Naive thymus-derived CD4-positive, alpha-beta T cell (primary cell): ENCODE data around the gene HIPK4. TPM values are rescaled to one million over a fixed set of nuclear protein-coding genes. Genes with fewer than 3 reads are reported as not detected.

ENCODE experiments used
- ATAC-seq: fragments of 150-1000 bp; cut with Tn5 transposase; 2 replicates; pipeline ENCODE4 v1.10.0; 2021; ENCODE audit warnings: mild to moderate bottlenecking, moderate library complexity
- CTCF ChIA-PET: fragments of 350-600 bp; sonication (Branson Sonifier 250); formaldehyde crosslinking; loops from one replicate; lab custom pipeline; 2021; ENCODE audit warnings: antibody characterized with exemption; lab: Charles Lee
- POLR2A ChIA-PET: fragments of 350-600 bp; sonication (Branson Sonifier 250); formaldehyde crosslinking; loops from one replicate; lab custom pipeline; 2021; ENCODE audit warnings: antibody characterized with exemption, inconsistent platforms; lab: Charles Lee
- DNase-seq, 9 donors: peaks; one replicate each; pipeline versions ENCODE4 v3.0.0 to v3.0.0-alpha.2; 2020 to 2022; ENCODE audit warnings: mixed read lengths in 1 of 9
- H3K27ac ChIP-seq: one replicate; pipeline ENCODE4 v1.7.0; 2013; ENCODE audit warnings: mild to moderate bottlenecking, low read depth, low read length, moderate library complexity
- H3K27me3 ChIP-seq, 2 donors: one replicate each; pipeline ENCODE4 v1.7.0; 2013; ENCODE audit warnings: low read length in 2 of 2, mild to moderate bottlenecking in 2 of 2, moderate library complexity in 2 of 2; ENCODE audit not compliant: control insufficient read depth in 2 of 2, insufficient read depth in 2 of 2
- H3K36me3 ChIP-seq, 3 experiments: 1 replicate in 2 of 3; 2 replicates in 1 of 3; pipeline ENCODE4 v1.7.0; 2013; ENCODE audit warnings: low read length in 3 of 3, mild to moderate bottlenecking in 3 of 3, moderate library complexity in 1 of 3; ENCODE audit not compliant: insufficient read depth in 3 of 3, control insufficient read depth in 2 of 3
- H3K4me1 ChIP-seq, 2 donors: one replicate each; pipeline ENCODE4 v1.7.0; 2013; ENCODE audit warnings: low read length in 2 of 2, mild to moderate bottlenecking in 2 of 2, moderate library complexity in 1 of 2; ENCODE audit not compliant: control insufficient read depth in 2 of 2, insufficient read depth in 2 of 2
- H3K4me3 ChIP-seq: 2 replicates; pipeline ENCODE4 v1.7.0; 2013; ENCODE audit warnings: mild to moderate bottlenecking, low read length
- H3K9me3 ChIP-seq, 3 experiments: 1 replicate in 2 of 3; 2 replicates in 1 of 3; pipeline ENCODE4 v1.7.0; 2013; ENCODE audit warnings: low read length in 3 of 3; ENCODE audit not compliant: control insufficient read depth in 2 of 3
- H3K27ac Mint-ChIP-seq, 9 donors: one replicate each; pipeline ENCODE4 v1.8.0; 2020 to 2022; ENCODE audit warnings: mixed read lengths in 9 of 9, mild to moderate bottlenecking in 8 of 9, moderate library complexity in 5 of 9, inconsistent platforms in 2 of 9
- H3K27me3 Mint-ChIP-seq, 5 donors: one replicate each; pipeline ENCODE4 v1.8.0; 2021 to 2022; ENCODE audit warnings: mixed read lengths in 5 of 5, mild to moderate bottlenecking in 1 of 5
- H3K36me3 Mint-ChIP-seq, 5 donors: one replicate each; pipeline ENCODE4 v1.8.0; 2020 to 2022; ENCODE audit warnings: mixed read lengths in 5 of 5, mild to moderate bottlenecking in 3 of 5, inconsistent platforms in 1 of 5
- H3K4me1 Mint-ChIP-seq, 7 donors: one replicate each; pipeline ENCODE4 v1.8.0; 2020 to 2022; ENCODE audit warnings: mixed read lengths in 7 of 7, mild to moderate bottlenecking in 3 of 7, inconsistent platforms in 1 of 7
- H3K4me3 Mint-ChIP-seq, 10 donors: one replicate each; pipeline ENCODE4 v1.8.0; 2020 to 2022; ENCODE audit warnings: mild to moderate bottlenecking in 10 of 10, mixed read lengths in 10 of 10, moderate library complexity in 6 of 10, inconsistent platforms in 2 of 10
- H3K9me3 Mint-ChIP-seq, 11 donors: one replicate each; pipeline ENCODE4 v1.8.0; 2020 to 2022; ENCODE audit warnings: mixed read lengths in 11 of 11, mild to moderate bottlenecking in 4 of 11, inconsistent platforms in 1 of 11, moderate library complexity in 1 of 11
- intact Hi-C, 2 donors: fragments of 100-400 bp; cut with micrococcal nuclease; formaldehyde crosslinking; loops; one replicate each; pipeline ENCODE4 v1.15.1; 2023
- polyA plus RNA-seq, 2 donors: library from polyadenylated mRNA; unstranded; fragments of 300-500 nt; fragmentation: Illumina TruSeq; gene quantifications; one replicate each; pipeline ENCODE4 v1.2.3, GENCODE V29; 2021
- total RNA-seq, 6 experiments: library from RNA in 5 of 6; stranded (reverse) in 5 of 6; gene quantifications; 1 replicate in 5 of 6; 2 replicates in 1 of 6; pipeline ENCODE4 v1.2.3 and lab custom pipeline; 2021 to 2026

Gene HIPK4
- total and polyA plus RNA-seq, 7 experiments from 2014 or later, result 0.12 to 0.24 TPM; not detected in 5

DNA sequence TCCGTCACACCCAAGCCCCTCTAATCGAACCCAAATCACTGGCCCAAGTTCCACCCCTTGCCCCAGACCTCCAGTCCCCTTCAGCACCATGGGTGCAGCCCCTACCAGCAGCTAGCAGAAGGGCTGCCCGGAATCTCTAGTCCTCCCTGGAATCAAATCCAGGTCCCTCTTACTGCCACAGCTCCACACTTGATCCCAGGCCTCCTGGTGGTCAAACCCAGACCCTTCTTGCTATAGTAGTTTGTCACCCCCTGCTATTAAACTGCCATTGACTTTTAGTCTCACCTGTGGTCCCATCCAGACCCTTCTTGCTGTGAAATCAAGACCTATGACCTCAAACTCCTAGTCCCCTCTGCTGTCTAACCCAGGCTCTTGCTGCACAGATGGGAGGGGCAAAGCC lies 8.7 kb downstream of the HIPK4 start:
- Mint-ChIP-seq H3K27ac (peak overlapping the region in 3 of 9 donors; percentile 7 to 74 (median 45)), H3K36me3 (peaks cover 0 to 4% (median 0%) of the 10 kb centered on the region in 5 donors), H3K9me3 (peaks cover 0 to 1% (median 0%) of the 10 kb centered on the region in 11 donors), H3K4me3 (no peak overlapping the region), H3K4me1 (no peaks in the 10 kb centered on the region), H3K27me3 (no peaks in the 10 kb centered on the region)
- ChIA-PET POLR2A (no interaction called here), CTCF (no interaction called here)
- Histone ChIP-seq H3K27me3 (no peaks in the 10 kb centered on the region), H3K36me3 (peaks cover 0 to 29% (median 6%) of the 10 kb centered on the region in 3 experiments), H3K4me1 (no peaks in the 10 kb centered on the region), H3K4me3 (no peak overlapping the region), H3K27ac (no peak overlapping the region), H3K9me3 (no peaks in the 10 kb centered on the region)
- intact Hi-C loops, result no loop called here
- ATAC-seq, result no peak
- no peak for DNase-seq

- POLR2A ChIA-PET, result interaction anchor here (0.7 kb wide), 1 partner anchor 40 kb away, joined by 4 read pairs; no protein-coding TSS in a partner anchor
- peaks cover 0 to 32% (median 6%) of the 10 kb centered on the region in 3 experiments for H3K36me3 ChIP-seq
- Mint-ChIP-seq H3K4me1 (no peaks in the 10 kb centered on the region), H3K9me3 (peaks cover 0 to 1% (median 0%) of the 10 kb centered on the region in 11 donors), H3K4me3 (no peak overlapping the region), H3K36me3 (peaks cover 0 to 4% (median 0%) of the 10 kb centered on the region in 5 donors), H3K27me3 (no peaks in the 10 kb centered on the region), H3K27ac (no peak overlapping the region)
- DNase-seq, result no peak
- no peak overlapping the region for H3K27ac ChIP-seq
- ATAC-seq, result no peak
- no peak overlapping the region for H3K4me3 ChIP-seq
- intact Hi-C loops, result no loop called here
- no peaks in the 10 kb centered on the region for H3K4me1 ChIP-seq
- H3K9me3 ChIP-seq, result no peaks in the 10 kb centered on the region
- no peaks in the 10 kb centered on the region for H3K27me3 ChIP-seq
- CTCF ChIA-PET, result no interaction called here
Measured at GRCh38 chr19:40380199-40381037, 9.6 kb downstream of the HIPK4 start.

DNA sequence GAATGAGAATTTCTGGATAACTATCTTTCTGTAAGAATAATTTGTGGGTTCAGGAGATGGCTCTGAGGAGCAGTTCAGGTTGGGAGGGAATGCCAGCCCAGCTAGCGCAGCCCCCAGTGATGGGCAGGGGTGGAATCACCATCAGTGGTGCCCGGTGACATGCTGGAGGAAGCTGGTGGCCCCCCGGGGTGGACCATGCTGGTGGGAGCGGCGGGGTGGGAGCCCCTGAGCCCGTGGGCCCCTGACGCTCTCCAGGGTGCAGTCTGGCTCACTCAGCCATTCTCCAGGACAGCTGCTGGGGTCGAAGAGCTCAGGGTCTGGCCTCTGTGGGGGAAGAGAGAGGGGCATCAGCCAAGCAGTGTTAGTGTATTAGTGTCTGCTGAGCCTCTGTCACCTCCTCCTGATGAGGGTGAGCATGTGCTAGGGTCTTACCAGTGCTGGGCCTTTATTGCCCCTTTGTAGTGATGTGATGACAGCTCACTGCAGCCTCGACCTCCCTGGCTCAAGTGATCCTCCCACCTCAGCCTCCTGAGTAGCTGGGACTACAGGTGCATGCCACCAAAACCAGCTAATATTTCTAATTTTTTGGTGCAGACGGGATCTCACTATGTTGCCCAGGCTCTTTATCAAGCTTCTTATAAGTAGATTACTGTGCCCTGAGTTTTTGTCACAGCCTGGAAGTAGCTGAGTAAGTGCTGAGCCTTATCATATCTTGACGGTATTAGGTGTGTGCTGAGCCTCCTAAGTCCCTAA lies 10.4 kb downstream of the HIPK4 start:
- no peaks in the 10 kb centered on the region for H3K9me3 ChIP-seq
- no peak overlapping the region for H3K4me3 ChIP-seq
- Mint-ChIP-seq H3K27ac (peak overlapping the region in 2 of 9 donors; percentile 22), H3K4me3 (no peak overlapping the region), H3K36me3 (peaks cover 0 to 6% (median 1%) of the 10 kb centered on the region in 5 donors), H3K9me3 (no peaks in the 10 kb centered on the region), H3K4me1 (peaks cover 0 to 5% (median 3%) of the 10 kb centered on the region in 7 donors), H3K27me3 (no peaks in the 10 kb centered on the region)
- H3K4me1 ChIP-seq, result no peaks in the 10 kb centered on the region
- intact Hi-C loops, result no loop called here
- H3K36me3 ChIP-seq, result peaks cover 0 to 32% (median 6%) of the 10 kb centered on the region in 3 experiments
- no peak overlapping the region for H3K27ac ChIP-seq
- ChIA-PET POLR2A (interaction anchor here (0.7 kb wide), 1 partner anchor 41 kb away, joined by 4 read pairs; no protein-coding TSS in a partner anchor), CTCF (no interaction called here)
- no peak for ATAC-seq
- H3K27me3 ChIP-seq, result no peaks in the 10 kb centered on the region
- no peak for DNase-seq

DNA sequence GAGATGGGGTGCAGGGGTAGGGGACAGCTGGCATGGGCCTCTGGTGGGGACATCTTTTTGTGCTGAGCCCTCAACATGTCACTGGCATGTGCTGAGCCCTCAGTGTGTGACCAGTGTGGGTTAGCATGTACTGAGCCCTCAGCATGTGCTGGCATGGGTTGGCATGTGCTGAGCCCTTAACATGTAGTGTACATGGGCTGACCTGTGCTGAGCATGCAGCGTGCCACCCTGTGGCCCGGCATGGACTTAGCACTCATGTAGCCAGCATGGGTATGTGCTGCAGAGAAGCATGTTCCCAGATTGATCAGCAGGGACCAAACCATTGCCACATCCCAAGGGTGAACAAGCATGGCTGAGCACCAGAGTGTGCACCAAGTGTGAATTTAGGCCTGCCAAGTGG lies 11.5 kb downstream of the HIPK4 start:
- POLR2A ChIA-PET, result no interaction called here
- Histone ChIP-seq H3K27me3 (no peaks in the 10 kb centered on the region), H3K4me1 (no peaks in the 10 kb centered on the region), H3K27ac (no peak overlapping the region), H3K9me3 (no peaks in the 10 kb centered on the region), H3K4me3 (no peak overlapping the region), H3K36me3 (peaks cover 0 to 41% (median 6%) of the 10 kb centered on the region in 3 experiments)
- H3K4me1 Mint-ChIP-seq, result peaks cover 0 to 9% (median 8%) of the 10 kb centered on the region in 7 donors
- intact Hi-C loops, result no loop called here
- no peaks in the 10 kb centered on the region for H3K27me3 Mint-ChIP-seq
- DNase-seq (no peak), ATAC-seq (peak; percentile 20)
- no peak overlapping the region for H3K4me3 Mint-ChIP-seq
- H3K36me3 Mint-ChIP-seq, result peaks cover 0 to 11% (median 4%) of the 10 kb centered on the region in 5 donors
- no peak overlapping the region for H3K27ac Mint-ChIP-seq
- CTCF ChIA-PET, result no interaction called here
- no peaks in the 10 kb centered on the region for H3K9me3 Mint-ChIP-seq

- ChIA-PET CTCF (no interaction called here), POLR2A (no interaction called here)
- Mint-ChIP-seq H3K9me3 (no peaks in the 10 kb centered on the region), H3K36me3 (peaks cover 0 to 11% (median 5%) of the 10 kb centered on the region in 5 donors), H3K4me1 (peaks cover 0 to 9% (median 8%) of the 10 kb centered on the region in 7 donors), H3K27me3 (no peaks in the 10 kb centered on the region), H3K27ac (peak overlapping the region in 1 of 9 donors; percentile 23), H3K4me3 (no peak overlapping the region)
- H3K4me3 ChIP-seq, result no peak overlapping the region
- no peak overlapping the region for H3K27ac ChIP-seq
- DNase-seq, result no peak
- no peaks in the 10 kb centered on the region for H3K4me1 ChIP-seq
- H3K9me3 ChIP-seq, result no peaks in the 10 kb centered on the region
- intact Hi-C loops, result no loop called here
- H3K36me3 ChIP-seq, result peaks cover 0 to 46% (median 6%) of the 10 kb centered on the region in 3 experiments
- H3K27me3 ChIP-seq, result no peaks in the 10 kb centered on the region
- no peak for ATAC-seq
Measured at GRCh38 chr19:40377876-40378385, 12.1 kb downstream of the HIPK4 start.

- POLR2A ChIA-PET, result no interaction called here
- no peak overlapping the region for H3K4me3 Mint-ChIP-seq
- no peaks in the 10 kb centered on the region for H3K9me3 Mint-ChIP-seq
- CTCF ChIA-PET, result no interaction called here
- peaks cover 0 to 9% (median 8%) of the 10 kb centered on the region in 7 donors for H3K4me1 Mint-ChIP-seq
- Histone ChIP-seq H3K27me3 (no peaks in the 10 kb centered on the region), H3K9me3 (no peaks in the 10 kb centered on the region), H3K36me3 (peaks cover 0 to 61% (median 6%) of the 10 kb centered on the region in 3 experiments), H3K4me1 (no peaks in the 10 kb centered on the region), H3K4me3 (no peak overlapping the region), H3K27ac (no peak overlapping the region)
- no peaks in the 10 kb centered on the region for H3K27me3 Mint-ChIP-seq
- H3K27ac Mint-ChIP-seq, result peak overlapping the region in 2 of 9 donors; percentile 44 to 46
- ATAC-seq, result no peak
- no peak for DNase-seq
- intact Hi-C loops, result no loop called here
- H3K36me3 Mint-ChIP-seq, result peaks cover 0 to 13% (median 9%) of the 10 kb centered on the region in 5 donors
Measured at GRCh38 chr19:40376286-40376862, 13.6 kb downstream of the HIPK4 start.
